ENCODE results near the gene ACAT2.

Gene ACAT2

GRCh38 chr6:159790149-159790955 is 28.5 kb downstream of the ACAT2 start, which contains the start of gene MRPL18 (continued):
- TF ChIP-seq KLF17 (tag by site-specific recombination; IDR thresholded peaks at IDR 0.05) (0 out of 2 replicates have a peak, but pooled peaks have one; percentile 41), ZNF274 (IDR thresholded peaks at IDR 0.05; ENCODE audit: low read length) (no peak), ZNF274 (tag by site-specific recombination; IDR thresholded peaks at IDR 0.05; ENCODE audit: borderline replicate concordance) (no peak), ZNF140 (tag by site-specific recombination; IDR thresholded peaks at IDR 0.05) (no peak), GFI1B (tag by site-specific recombination; IDR thresholded peaks at IDR 0.05) (no peak), ZNF16 (tag by site-specific recombination; IDR thresholded peaks at IDR 0.05; ENCODE audit: low read depth) (no peak), ZNF37A (tag by site-specific recombination; IDR thresholded peaks at IDR 0.05) (no peak), GLI4 (tag by site-specific recombination; IDR thresholded peaks at IDR 0.05) (no peak), ZNF600 (tag by site-specific recombination; IDR thresholded peaks at IDR 0.05) (no peak), ZSCAN5A (tag by site-specific recombination; IDR thresholded peaks at IDR 0.05) (no peak), ZNF311 (tag by site-specific recombination; IDR thresholded peaks at IDR 0.05; ENCODE audit: borderline replicate concordance) (no peak), BCL11A (tag by site-specific recombination; IDR thresholded peaks at IDR 0.05; ENCODE audit: low read depth) (no peak), ZNF112 (tag by site-specific recombination; IDR thresholded peaks at IDR 0.05) (no peak), AEBP2 (tag by site-specific recombination; IDR thresholded peaks at IDR 0.05; ENCODE audit: borderline replicate concordance) (no peak), PRDM10 (tag by site-specific recombination; IDR thresholded peaks at IDR 0.05) (0 out of 2 replicates have a peak, but pooled peaks have one; percentile 17), TSHZ1 (tag by site-specific recombination; IDR thresholded peaks at IDR 0.05; ENCODE audit: borderline replicate concordance) (no peak), ZNF692 (tag by site-specific recombination; IDR thresholded peaks at IDR 0.05) (no peak), ZNF623 (tag by site-specific recombination; IDR thresholded peaks at IDR 0.05) (peak; percentile 31; the same call in 1 of the 2 replicates), KLF1 (tag by site-specific recombination; IDR thresholded peaks at IDR 0.05) (no peak), ZNF639 (tag by site-specific recombination; IDR thresholded peaks at IDR 0.05) (peak; percentile 32; the same call in 1 of the 2 replicates), TRIM28 (IDR thresholded peaks at IDR 0.05; ENCODE audit: borderline replicate concordance, low read length) (no peak), ZSCAN30 (tag by site-specific recombination; IDR thresholded peaks at IDR 0.05) (no peak), ZNF610 (tag by site-specific recombination; IDR thresholded peaks at IDR 0.05; ENCODE audit: borderline replicate concordance) (0 out of 2 replicates have a peak, but pooled peaks have one; percentile 19), YY2 (tag by site-specific recombination; IDR thresholded peaks at IDR 0.05) (no peak)
